ENCODE data around the gene HMBS.

DNA sequence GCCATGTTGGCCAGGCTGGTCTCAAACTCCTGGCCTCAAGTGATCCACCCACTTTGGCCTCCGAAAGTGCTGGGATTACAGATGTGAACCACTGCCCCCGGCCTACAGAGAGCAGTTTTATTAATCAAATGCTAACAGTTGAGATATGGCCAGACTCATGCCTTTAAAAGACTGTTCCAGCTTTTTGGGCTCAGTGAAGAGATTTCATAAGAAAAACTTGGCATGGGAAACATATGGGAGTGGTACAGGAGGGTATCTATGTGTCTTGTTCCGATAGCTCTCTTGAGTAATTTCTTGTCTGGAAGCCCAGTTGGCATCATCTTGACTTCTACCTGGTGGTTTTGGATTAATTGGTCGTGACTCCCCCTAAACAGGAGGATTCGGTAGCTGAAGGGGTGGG is 45.8 kb upstream of the HMBS start:
- TF ChIP-seq CTCF (IDR thresholded peaks at IDR 0.05) (no peak), POLR2A (IDR thresholded peaks at IDR 0.05) (no peak)

Measured in body of pancreas (tissue), 4 donors.